GOT3 (cell line): ENCODE measurements around the gene LAMB3.

ENCODE experiments used
- DNase-seq: peaks from one replicate; lab custom pipeline; 2025; ENCODE audit warnings: mixed read lengths; lab: John Stamatoyannopoulos, UW

The LAMB3 gene

DNA sequence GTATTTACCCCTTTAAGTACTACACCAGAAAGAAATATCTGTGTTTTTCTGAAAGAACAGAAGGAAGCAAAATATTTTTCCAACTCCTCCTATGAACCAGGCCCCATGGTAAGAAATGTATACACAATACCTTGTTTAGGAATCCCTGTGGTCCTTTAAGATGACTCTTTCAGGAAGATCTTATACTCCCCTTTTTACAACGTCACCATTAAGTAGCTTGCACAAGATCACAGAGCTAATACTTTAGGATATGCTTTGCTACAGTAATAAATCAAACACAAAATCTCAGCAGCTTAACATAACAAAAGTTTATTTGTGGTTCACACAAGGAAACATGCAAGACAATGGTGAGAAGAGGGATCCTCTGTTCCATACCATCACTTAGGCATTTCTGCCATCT, 8.8 kb upstream of the LAMB3 start:
- DNase-seq: no peak

DNA sequence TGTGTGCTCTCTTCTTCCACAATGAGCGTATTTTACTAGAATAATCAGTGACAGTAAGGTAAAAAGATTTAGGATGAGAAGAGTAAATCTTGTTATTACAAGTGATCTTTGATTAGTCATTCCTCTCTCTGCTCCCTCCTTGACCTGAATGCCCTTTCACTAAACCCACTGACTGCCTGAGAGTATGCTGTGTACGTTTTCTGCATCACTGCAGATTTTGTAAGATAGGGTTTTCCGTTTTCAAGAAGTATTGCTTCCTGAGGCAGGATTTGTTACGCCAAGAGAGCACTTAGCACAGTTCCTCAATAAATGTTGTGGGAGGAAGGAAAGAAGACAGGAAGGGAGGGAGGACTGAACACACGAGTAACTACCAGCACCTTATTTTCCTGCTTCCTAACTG, 7.7 kb upstream of the LAMB3 start:
- DNase-seq: no peak

DNA sequence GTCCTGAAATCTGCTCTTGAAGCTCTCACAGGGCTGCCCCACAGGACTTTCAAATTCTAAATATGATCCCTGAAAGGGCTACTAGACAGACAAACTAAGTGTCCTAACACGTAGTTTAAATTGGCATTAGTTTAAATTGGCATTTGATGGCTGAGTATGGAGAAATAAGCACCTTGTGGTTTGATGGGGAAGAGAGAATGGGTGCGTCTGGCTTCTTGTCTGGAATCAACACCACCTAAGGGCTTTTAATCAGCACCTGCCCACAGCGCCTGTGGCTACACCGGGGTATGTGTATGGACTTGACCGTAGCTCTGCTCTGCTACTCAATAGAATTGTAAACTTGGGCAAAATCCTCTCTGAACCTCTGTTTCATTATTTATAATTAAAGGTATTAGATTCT, 5.7 kb upstream of the LAMB3 start:
- DNase-seq: no peak

DNA sequence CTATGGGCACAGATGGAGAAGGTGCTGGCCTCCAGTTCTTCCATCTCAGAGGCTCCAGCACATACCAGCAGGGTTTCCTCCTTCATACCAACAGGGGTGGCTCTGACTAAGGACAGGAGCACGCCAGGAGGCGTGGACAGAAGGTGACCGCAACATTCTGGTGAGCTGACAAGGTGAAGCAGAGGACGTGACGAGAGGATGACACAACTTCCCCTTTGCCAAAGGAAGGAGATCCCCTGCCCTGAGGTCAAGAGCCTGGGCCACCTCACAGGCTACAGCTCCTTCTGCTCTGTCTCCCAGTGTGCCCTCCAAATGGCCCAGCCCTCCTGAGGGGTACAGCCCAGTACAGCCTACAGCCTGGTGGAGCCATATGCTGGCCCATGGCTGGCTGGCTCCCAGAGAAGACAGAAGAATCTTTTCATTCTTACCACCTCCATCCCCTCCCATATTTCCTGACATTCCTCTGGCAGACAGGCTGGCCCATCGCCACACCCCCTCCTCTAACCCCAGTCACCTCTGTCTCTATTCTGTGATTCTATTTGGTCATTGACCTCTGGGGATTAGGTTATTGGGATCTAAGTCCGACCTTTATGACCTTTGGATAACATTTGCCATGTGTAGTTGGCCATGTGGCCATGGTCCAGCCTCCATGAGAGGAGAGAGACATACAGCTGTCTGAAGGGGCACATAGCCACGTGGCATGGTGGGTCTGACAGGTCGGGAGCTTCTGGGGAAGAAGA, 5.1 kb upstream of the LAMB3 start:
- no peak for DNase-seq

DNA sequence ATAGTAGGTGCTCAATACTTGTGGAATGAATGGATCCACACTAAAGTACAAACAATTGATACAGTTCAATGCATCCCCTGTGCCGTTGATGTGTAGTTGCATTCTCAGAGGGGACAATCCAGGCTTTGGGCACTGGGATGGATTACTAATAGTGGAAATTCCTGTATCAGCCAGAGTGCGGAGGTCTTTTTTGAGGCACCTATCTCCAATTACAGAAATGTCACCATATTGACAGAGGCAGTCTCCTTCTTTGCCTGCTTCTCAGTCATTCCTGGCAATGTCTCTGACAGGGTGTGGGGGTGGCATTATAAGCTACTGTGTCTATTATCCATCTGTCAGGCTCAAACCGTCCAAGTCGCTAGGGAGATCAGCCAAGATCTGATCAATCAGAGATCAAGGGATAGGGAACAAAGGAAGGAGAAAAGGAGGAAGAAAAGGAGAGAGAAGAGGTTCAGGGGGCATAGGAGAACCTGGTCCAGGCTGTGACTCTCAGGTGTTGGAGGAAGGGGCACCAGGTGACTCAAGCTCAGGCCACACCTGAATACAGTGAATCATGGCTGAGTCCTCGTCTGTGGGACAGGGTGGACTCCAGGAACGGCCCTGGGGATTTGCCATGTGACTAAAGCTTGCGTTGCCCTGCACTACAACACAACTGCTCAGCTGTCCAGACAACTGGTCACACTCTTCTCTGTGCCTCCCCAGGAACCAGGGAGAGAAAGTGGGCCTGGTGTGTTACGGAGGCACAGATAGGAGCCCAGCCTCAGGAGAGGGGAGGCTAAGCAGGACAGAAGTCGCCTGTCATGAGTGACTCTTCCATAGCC, 3.4 kb upstream of the LAMB3 start:
- DNase-seq: no peak

DNA sequence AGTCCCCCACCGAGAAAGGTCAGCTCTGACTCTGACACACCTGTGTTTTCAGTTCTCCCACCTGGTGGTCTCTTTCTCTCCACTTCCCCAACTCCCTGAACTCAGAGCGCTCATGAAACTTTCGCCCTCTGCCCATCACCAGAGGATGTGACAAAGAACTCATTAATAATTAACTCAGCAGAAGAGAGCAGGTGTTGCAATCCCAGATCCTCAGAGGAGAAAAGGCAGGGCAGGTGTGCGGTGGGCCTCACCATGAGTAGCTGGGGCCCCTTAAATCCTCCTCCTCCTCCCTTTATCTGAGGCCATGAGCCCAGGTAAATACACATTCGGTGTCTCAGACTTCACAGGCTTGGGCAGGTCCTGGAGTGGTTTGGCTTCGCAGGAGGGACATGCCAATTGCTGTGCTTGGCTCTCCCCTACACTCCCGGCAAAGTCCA, 1.7 kb upstream of the LAMB3 start:
- DNase-seq: no peak

DNA sequence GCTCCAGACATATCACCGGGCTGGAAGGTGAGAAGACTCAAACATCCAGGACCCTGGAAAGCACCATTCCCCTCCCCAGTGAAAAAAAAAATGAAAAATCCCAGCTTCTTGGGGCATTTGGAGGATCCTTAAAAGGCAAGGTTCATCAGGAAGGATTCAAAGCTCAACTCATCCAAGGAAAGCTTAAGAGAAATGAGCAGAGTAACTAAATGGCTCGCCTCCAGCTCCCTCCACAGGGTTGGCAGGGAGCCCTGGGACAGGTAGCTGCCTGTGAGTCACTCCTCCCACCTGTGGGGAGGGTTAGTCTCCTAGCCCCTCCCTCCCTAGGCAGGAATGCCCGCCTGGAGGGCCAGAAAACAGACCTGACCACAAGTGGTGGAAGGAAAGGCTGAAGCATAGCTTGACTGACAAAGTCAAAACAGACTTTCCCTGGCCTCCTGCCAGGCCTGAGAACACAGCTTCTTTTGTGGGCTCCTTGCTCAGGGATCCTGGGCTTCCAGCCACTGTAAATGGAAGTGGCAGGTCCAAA, 712 bp upstream of the LAMB3 start:
- no peak for DNase-seq

DNA sequence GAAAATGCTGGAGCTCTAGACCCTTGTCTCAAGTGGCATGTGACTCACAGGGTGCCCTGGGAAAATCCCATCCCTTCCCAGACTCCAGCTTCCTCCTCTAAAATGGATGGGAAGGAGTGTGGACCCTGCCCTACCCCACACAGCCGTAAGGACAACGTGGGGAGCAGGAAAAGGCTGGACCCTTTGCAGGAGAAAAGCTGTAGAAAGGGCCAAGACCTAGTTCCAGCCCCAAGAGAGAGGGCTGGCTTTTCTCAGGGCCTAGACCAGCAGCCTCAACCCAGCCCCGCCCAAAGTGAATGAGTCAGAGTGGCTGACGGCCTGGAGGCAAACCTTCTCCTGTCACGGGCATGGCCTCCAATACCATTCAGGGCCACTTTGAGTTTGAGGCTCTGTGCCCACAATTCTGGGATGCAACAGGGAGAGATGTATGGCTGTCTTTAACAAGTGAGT, 1.1 kb downstream of the LAMB3 start:
- peak; percentile 36 for DNase-seq

DNA sequence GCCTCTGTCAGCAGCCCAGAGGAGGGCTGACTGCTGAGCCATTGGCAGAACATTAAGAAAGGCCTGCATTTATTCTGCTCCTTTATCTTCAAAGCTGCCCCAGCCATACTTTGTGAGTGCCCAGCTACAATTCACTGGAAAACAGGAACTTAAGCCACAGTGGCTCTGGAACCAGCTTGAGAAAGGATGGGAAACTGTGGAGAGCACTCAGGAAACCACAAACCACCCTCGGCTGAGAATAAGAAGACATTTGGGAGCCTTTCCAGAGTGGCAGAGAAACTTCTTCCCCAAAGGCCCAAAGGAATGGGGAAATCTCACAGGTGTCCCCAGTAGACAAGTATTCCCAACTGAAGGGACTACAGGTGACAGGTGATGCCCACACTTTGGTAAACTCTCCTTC, 1.8 kb downstream of the LAMB3 start:
- no peak for DNase-seq

DNA sequence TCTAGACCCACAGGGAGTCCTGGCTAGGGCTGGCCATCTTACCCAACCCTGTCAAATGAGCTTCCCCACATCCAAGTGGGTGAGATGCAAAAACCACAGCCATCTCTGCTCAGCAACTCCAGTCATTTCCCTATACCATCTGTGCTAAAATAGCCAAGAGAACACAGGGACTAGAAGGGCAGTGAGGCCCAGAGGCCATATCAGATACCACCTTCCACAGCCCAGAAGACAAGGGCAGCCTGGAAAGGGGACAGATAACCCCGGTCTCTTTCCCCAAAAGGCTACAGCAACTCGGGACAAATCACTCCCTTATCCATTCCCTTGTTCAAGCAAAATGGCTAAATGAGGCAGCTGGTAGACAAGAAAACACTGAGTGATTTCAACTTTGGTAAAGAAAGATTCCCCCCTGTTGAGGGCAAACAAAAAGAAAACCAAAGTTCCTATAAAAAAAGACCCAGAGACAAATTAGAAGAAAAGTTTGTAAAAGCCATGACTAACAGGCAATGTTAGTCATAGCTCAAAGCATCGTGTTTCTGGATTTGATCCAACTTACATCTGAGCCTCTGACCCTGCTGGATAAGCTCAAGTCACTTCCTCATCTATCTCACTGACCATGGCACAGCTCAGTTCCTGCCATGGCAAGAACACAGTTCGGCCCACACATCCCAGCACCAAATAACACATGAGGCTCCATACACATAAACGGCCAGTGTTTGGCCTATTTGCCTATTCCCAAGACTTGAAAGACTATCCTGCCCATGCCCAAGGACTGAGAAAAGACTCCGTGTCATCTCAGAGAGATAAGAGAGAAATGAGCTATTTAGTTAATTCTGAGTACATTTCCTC, 3.1 kb downstream of the LAMB3 start:
- no peak for DNase-seq

DNA sequence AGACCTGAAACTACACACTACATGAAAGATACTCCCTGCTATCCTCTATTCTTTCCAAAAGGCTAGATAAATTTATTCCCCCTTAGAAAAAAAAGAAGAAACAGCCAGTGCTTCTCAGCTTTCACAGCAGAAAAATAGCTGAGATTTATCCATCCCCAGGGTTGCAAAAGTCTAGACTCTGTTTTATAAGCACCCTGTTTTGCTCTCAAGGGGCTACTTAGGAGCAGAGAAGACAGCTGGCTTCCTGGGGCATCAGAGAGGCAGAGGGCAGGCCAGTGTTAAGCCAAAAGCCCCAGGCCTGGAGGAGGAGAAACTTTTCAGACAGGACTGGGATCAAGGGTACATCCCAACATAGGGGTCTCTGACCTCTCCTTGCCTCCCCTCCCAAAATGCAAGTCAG, 3.9 kb downstream of the LAMB3 start:
- DNase-seq: no peak

DNA sequence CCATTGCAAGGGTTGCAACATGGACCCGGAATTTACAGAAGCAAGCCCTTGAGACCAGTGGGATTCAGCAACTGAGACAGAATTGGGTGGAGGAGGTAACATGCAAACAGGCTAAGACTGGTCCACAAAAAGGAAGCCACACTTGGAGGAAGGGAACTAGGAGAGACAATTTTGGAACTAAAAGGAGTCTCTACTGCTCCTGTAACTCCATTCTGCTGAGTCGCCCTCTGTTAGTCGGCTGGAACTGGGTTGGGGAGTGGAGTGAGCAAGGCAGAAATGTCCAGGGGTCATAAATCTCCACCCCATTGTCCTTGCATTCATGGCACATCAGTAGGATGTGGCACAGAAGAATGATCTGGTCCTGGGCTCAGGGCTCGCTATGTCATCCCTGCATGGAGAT, 5.1 kb downstream of the LAMB3 start:
- no peak for DNase-seq

DNA sequence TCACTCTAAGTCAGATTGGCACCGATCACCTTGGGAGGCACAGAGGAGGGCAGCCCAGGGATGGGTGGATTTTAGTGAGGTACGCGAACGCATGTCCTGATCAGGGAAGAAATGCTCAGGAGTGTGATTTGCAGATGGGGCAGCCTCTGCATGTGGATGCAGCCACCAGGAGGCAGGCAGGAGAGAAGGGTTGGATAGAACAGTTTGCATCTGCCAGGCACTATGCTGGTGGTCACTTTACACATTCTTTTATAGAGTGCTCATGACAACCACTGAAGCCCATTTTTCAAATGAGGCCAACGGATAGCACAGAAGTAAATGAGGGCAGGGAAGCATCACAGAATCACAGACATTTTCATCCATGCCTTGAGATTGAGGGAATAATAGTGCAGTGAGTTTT, 5.7 kb downstream of the LAMB3 start:
- DNase-seq: no peak

DNA sequence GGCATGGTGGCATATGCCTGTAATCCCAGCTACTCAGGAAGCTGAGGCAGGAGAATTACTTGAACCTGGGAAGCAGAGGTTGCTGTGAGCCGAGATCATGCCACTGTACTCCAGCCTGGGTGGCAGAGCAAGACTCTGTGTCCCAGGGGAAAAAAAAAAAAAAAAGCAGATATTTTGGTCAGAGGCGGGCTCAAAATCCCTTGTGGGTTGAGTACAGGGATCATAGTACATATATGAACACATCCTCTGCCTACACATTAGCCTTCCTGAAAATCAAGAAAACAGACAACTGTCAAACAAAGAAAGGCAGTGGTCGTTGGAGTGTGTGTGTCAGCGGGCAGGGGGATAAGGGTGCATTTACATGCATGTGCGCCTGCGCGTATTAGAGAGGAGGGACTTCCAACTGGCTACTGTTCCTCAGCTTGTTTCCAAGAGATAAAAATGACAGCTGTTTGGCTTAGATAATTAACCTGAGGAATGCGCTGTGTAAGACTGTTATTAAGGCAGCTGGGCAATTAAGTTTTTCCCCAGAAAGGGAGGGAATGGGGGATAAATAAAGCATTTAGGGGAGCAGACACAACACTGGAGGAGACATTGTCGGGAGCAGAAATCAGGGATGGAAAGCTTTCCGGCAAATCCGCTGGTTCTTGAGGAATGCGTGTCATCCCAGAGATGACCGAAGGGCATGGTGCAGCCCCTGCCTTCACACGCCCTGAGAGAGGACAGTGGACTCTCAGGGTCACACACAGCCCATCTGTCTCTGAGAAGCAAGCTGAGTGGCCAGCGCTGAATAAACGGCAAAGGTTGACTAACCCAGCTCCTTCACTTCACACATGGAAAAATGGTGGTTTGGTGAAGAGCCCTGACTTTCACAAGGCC, 6.4 kb downstream of the LAMB3 start:
- no peak for DNase-seq

DNA sequence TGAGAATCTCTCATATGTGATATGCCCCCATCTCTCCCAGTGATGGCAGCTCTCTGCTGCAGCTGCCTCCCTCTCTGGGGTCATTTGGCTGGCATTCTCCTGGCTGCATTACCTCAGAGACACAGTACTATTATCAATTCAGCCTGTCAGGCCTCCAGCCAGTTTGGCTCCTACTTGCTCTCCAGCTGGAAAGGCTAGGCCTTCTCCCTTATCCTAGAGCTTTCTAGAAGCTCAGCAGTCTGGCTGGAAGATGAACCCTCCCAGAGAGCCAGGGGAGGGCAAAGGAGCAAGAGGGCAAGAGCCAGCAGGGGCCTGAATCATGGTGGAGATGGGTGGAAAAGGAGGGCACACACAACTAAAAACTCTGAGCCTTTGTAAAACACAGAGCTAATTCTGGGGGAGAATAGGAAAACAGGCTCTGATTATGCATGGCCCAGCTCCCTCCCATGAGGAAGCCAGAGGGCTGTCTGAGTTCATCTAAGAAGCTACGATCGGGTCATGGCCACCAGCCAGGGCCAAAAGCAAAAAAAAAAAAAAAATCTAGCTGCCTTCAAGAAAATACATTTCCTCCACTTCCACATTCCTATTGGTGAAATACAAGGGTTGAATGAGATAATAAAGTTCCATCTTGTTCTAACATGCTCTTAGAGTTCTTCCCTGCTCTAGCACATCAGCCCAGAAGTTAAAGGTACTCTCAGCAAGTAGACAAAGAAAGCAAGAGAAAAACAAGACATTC, 8.8 kb downstream of the LAMB3 start:
- DNase-seq: no peak

DNA sequence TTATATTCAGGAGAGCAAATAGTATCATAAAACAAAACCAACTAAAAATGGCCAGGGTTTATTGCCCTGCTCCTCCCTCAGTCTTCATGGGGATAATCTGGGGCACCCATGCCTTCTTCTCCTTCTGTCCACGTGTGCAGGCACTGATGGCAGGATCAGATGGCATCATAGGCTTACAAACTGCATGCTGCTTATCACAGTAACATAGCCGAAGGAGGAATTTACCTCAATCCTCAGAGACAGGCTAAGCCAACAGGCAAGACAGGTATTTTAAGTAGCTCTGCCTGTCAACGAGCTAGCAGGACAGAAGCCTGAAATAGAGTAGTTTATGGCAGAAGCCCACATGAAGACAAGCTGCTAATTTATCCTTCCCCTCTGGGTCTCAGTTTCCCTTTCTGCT, 9.4 kb downstream of the LAMB3 start:
- DNase-seq: no peak

DNA sequence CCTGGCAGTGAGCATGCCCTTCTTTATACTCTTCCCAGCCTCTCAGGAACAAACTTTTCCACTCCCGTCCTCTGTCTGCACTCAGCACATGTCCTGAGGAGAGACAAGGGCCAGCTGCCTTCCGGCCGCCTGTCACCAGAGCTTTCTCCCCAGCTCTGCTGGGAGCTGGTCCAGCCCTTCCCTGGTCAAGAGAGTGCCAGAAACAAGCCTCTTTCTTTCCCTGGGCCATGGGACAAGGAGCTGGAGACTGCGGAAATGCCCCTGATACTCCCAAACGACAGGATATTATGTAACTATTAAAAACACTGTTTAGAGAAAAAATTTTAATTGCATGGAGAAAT, 10.4 kb downstream of the LAMB3 start:
- no peak for DNase-seq

DNA sequence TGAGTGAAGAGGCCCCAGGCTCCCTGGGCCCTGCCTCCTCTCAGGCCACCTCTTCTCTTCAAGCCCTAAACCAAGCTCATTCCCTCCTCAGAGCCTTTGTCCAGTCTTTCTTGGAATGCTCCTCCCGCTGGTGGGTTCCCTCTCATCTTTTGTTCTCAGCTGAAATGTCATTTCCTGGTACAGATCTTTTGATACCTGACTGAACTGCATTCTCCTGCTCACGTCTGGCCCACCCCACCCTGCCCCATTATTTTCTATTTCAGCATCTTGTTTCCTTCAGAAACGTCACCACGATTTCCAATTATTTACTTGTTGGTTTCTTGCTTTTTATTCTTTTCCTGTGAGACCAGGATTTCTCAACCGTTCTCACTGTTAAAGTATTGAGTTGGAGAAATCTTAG, 16.4 kb downstream of the LAMB3 start:
- DNase-seq: no peak

DNA sequence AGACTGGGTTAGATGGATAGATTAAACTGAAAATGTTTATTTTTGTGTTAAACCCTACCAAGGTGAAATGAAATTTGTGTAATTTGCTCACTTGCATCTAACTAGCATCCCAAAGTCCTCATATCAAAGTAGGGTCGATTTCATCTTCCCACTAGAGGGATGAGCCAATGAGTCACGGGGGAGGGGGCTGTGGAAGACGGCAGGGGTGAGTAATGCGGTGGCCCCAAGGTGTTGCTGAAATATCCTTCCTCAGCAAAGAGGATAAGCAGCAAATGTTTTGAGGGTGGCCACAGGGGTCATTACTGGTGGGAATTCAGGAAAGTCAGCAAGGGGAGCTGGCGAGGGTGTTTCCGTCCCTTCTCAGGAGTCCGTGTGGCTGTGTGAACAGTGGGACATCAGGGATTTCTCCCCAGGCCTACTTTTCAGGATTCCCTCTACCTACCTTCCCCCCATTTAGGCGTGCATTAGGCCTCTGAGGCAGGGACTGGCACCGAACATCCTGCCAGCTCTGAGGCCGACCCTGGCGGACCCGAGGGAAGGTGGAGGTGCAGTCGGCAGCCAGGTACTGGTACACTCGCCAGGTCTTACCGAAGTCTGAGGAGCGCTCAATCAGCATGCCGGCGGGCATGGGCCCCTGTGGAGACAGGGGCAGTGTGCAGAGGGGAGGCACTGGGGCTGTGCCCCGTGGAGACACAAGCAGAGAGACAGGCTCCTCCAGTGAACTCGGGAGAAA, 18.1 kb downstream of the LAMB3 start:
- DNase-seq: no peak
